Urothelium cell line (cell line): ENCODE results near the gene CNTNAP2.

Source experiments
- DNase-seq: peaks from one replicate; pipeline ENCODE4 v3.0.0; 2011; ENCODE audit warnings: low spot score, mixed read lengths
- FAIRE-seq: peaks from 2 replicates; lab custom pipeline; 2011; peaks lifted over from hg19 to GRCh38; lab: Jason Lieb, UNC

Gene CNTNAP2

DNA sequence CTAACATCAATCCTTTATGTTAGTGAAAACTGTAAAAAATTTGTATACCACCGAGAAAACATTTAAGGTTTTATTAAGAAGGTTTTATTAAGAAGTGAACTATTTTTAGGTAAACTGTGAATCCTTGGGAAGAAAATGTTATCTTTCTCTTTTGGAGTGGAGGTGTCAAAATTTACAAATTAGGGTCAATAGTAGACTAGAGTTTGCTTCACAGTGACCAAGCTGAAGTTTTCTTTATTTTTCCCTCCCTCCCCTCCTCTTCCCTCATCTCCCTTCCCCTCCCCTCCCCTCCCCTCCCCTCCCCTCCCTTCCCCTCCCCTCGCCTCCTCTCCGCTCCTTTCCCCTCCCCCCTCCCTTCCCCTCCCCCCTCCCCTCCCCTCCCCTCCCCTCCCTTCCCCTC is 168.8 kb downstream of the CNTNAP2 start:
- DNase-seq = no peak
- no peak for FAIRE-seq

DNA sequence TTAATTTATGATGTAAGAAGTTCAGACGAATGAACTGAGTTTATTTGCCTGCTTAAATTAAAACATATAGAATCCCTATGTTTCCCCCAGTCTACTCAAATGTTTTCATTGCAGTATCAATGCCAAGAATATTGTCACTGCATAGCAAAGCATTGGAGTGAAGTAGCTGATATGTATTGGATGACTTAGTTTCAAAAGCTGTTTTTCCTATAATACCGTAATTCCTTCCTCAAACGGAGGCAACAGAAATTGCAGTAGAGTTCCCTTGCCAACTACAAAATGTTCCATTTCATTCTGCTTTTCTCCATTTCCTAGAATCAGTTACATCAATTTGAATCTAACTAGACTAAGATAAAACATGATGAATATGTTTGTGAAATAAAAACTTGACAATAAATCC is 174.1 kb downstream of the CNTNAP2 start:
- FAIRE-seq (no peak), DNase-seq (no peak)

DNA sequence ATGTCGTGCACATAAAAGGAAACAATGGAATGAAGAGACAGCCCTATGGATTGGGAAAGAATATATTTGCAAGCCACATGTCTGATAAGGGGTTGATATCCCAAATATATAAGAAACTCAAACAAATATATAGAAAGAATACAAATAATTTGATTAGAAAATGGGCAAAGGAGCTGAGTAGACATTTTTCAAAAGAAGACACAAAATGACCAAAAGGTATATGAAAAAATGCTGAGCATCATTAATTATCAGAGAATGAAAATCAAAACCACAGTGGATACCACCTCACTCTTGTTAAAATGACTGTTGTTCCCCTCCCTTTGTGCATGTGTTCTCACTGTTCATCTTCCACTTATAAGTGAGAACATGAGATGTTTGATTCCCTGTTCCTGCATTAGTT is 175.3 kb downstream of the CNTNAP2 start:
- FAIRE-seq = no peak

DNA sequence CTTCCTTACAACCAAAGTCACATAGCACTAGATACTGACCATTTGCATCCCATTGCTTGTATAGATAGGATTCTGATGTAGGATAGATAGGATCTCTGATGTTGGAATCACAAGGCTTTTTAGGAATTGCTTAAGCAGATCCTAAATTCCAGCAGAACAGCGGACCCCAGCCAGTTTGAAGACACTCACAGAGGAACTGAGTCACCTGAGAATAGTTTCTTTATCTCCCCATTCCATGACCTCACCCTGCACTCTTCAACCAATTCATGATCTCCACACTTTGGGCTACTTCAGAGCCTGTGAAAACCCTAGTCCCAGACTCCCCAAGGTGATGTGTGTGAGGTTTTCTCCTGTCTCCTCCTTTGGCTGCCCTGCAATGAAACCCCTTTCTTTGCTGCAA is 179.4 kb downstream of the CNTNAP2 start:
- no peak for DNase-seq
- no peak for FAIRE-seq

More for the DNA sequence above, 175.3 kb downstream of the CNTNAP2 start:
- no peak for DNase-seq

DNA sequence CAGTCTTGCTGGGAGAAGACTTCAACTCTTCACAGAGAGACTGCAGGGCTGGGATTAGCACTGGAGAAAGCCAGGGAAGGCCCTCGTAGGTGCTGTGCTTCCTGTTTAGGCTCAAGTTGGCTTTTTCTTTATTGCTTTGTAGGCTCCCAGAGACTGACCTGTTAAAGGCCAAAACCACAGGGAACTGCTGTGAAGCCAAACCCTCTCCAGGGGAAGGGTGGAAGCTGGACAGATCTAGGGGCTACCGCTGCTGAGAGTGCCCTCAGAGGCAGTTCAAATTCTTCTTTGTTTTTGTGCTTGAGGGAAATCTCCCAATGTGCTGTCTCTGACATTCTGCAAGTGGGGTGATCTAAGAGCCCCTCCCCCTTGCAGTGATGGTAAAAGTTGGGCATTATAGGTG is 198.4 kb downstream of the CNTNAP2 start:
- DNase-seq (no peak), FAIRE-seq (no peak)

DNA sequence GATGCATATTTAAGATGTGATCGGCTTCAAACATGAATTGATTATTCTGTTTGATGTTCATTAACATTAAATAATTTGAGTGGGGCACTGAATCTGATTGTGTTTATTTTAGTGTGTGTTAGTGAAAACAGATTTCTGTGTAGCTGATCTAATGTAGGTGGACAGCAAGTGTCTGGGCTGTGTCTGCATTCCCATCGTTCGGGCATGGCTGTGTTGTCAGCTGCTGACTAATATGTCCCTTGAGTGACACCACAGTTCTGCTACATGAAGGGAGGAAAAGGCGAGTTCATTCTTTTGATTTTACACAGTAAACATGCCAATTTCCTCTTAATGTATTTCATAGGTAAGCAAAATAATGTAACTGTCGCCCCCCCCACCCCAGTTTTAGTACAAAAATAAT is 203.0 kb downstream of the CNTNAP2 start:
- DNase-seq (no peak), FAIRE-seq (no peak)

DNA sequence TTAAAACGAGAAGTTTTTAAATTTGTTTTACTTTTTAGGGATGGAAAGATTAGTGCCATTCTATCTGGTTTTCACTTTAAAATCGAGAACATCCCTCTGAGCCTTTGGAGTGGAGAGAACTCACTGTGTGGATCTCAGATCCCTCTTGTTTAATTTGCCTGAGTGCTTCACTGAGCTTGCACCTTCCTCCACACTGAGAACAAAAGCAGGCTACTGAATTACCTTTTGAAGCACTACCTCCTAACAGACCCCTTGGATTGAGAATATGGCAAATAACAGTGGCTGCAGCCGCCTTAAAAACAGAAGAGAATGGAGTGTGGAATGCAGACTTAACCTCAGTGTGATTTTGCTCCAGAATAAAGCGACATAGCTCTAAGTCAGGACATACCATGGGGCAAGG is 204.7 kb downstream of the CNTNAP2 start:
- no peak for FAIRE-seq
- DNase-seq = no peak

DNA sequence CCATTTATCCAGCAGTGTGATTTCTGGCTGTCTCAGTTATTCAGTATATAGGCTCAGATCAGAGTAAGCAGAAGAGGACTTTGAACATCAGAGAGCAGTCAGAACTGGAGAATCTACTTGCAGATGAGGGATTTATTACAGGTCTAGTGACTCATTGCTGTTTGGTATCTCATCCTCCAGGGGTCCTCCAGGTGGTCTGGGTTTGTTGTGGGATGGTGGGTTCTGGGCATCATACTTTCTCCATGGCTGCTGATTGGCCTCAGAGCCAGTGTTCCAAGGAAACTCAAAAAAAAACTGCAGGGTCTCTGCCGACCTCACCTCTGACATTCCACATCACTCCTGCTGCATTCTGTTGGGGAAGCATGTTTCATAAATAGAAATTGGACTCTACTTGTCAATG is 214.8 kb downstream of the CNTNAP2 start:
- DNase-seq (no peak), FAIRE-seq (no peak)

DNA sequence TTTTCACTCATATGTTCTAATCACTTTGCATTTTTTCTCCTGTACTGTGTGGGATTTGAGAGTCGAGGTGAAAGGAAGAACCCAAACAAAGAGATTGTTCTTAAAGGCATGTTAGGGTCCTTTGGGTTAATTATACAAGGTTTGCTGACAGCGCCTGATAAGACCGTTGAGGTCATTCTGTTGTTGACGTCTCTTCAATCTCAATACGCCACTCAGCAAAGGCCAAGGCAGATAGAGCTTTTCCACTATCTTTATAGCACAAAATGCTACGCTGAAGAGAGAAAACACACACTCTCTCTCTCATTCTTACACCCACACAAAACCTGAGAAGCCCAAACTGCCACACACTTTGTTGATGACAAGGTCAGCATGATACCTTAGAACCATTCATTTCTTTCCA is 228.7 kb downstream of the CNTNAP2 start:
- DNase-seq = no peak
- no peak for FAIRE-seq

DNA sequence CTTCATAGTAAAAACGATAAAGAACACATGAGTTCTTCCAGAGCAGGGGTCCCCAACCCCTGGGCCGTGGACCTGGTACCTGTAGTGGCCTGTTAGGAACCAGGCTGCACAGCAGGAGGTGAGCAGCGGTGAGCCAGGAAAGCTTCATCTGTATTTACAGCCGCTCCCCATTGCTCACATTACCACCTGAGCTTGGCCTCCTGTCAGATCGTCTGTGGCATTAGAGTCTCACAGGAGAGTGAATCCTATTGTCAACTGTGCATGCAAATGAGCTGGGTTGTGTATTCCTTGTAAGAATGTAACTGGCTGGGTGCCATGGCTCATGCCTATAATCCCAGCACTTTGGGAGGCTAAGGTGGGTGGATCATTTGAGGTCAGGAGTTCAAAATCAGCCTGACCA is 229.5 kb downstream of the CNTNAP2 start:
- no peak for DNase-seq
- no peak for FAIRE-seq

DNA sequence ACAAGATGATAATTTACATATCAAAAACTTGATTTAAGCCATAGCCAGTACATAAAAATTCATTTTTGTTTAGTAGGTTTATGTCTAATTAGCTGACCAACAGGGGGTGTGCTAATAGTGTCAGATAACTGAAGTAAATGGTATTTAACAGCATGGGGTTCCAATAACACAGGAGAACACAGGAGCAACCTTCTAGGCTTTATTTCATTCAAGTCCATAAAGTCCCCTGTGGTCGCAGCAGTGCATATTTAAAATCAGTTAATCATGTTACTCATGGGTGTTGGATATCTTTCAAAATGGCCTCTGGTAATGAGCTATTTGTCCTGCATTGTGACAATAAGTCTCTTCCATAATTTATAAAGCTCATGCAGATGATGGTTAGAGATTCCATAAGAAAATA is 238.6 kb downstream of the CNTNAP2 start:
- FAIRE-seq = no peak

DNA sequence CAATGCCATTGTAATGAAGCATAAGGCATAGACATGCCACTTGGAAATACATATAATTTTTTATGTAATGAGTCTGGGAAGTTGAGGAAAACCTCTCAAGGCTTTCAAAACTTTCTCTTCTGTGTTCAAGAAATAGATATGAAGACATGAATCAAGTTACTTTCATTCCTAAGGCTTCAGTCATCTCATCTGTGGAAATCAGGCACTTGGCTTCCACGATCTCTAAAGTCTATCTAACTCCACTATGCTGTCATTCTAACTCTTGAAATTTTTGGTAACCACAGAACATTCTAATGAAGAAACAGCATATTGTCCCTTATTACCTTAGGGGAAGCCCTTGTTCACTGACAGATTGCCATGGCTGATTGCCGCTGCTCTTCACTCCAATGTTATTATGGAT is 242.6 kb downstream of the CNTNAP2 start:
- DNase-seq (no peak), FAIRE-seq (no peak)

More for the DNA sequence above, 238.6 kb downstream of the CNTNAP2 start:
- DNase-seq = no peak

DNA sequence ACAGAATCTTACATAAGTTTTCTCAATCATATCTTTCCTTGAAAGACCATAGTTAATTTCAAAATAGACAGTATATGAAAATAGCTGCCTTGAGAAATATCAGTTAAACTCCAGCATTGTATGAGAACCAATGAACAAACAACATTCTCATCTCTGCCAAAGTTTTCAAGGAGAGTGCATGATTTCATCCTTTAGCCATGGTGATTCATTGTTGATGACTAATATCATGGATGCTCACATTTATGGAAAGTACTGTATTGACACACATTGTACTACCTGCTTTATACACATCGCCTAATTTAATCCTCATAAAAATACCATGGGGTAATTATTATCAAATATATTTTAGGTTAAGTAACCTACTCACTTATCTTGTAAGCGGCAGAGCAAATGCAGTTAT is 250.3 kb downstream of the CNTNAP2 start:
- FAIRE-seq = no peak
- DNase-seq = peak; percentile 28

DNA sequence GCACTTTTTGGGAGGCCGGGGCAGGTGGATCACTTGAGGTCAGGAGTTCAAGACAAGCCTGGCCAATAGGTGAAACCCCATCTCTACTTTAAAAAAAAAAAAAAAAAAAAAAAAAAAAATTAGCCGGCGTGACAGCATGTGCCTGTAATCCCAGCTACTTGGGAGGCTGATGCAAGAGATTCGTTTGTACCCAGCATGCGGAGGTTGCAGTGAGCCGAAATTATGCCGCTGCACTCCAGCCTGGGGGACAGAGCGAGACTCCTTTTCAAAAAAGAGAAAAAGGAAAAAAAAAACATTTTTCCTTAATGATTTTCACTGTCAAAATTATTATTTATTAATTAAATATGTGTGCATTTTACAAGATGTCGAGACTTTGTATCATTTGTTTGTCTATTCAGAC is 253.6 kb downstream of the CNTNAP2 start:
- no peak for DNase-seq
- no peak for FAIRE-seq

DNA sequence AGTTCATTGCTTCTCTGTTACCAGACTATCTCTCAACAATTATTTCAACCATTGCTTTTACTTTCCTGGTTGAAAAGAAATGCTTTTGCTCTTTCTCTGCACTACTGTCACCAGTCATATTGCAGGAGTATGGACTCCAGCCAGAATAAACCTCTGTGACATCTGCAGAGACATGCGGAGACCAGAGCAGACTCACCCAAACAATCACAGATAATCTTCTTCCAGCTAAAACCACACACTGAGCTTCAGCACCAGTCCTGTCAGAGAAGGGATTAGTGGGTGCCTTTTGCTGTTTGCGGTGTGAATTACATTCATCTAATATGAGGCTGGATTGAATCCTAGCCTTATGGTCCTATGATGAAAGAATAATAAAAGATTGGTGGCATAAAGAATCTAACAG is 258.6 kb downstream of the CNTNAP2 start:
- no peak for DNase-seq
- FAIRE-seq = no peak

DNA sequence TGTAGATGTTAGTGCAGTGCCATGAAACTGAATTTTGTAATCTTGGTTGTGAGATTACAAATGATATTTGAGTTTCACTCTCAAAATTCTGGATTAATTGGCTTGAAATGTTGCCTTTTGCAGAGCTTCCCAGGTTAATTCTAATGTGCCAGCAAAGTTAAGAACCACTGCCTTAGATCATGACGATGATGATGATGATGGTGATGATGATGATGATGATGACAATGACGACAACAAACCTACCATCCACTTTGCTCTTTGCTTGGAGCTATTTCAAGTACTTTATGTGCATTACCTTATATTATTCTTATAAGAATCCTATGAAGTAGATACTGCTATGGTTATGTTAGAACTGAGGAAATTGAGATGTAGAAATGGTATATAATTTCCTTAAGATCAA is 261.6 kb downstream of the CNTNAP2 start:
- DNase-seq (no peak), FAIRE-seq (no peak)

DNA sequence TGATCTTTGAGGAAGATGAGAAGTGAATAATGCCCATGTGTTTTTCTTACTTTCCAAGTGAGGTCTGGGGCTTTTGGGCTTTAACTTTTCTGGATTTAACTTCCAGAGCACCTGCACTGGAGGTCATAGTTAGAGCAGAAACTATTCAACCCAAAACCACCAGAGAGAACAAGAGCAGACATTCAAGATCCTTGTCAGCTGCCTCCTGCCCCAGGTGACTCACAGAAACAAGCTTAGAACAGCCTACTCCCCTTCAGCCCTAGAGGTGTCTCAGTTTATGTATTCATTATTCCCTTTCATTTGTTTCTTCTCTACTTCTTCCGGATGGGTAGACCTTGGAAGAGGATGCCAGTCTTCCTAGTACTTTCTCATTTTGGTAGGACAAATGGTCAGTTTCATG is 270.5 kb downstream of the CNTNAP2 start:
- FAIRE-seq (no peak), DNase-seq (no peak)

DNA sequence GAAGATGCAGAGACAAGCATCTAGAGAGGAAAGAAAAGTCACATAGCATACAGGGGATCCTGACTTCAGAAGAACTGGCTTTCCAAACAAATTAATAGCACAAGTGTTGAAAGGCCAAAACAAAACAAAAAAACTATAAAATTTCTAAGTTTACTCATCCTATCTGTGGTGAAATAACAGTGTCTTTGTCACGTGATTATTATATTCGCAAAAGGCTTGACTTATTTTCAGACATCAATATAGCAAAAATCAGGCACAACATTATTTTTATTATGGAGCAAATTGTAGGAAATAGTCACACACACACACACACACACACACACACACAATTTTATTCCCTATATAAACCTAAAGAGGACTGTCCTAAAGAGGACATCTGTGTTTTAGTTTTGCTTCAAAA is 272.3 kb downstream of the CNTNAP2 start:
- DNase-seq = no peak
- FAIRE-seq = no peak

DNA sequence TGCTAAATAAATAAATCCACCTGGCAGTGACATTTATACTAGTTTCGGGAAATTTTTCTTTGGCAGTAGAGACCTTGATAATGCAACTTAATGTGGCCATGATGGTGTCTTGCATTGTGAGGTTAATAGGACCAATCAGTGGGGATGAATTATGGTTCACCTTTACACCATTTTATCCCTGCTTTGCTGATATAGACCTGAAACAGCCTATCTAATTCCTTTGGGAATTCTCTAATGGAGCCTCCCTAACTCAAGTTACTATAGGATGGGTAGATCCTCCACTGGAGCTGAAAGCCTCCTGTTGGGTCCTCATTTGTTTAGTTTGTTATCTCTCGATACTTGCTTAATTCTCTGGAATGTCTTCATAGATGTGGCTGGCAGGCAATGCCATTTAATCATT is 276.7 kb downstream of the CNTNAP2 start:
- FAIRE-seq = no peak
- no peak for DNase-seq

DNA sequence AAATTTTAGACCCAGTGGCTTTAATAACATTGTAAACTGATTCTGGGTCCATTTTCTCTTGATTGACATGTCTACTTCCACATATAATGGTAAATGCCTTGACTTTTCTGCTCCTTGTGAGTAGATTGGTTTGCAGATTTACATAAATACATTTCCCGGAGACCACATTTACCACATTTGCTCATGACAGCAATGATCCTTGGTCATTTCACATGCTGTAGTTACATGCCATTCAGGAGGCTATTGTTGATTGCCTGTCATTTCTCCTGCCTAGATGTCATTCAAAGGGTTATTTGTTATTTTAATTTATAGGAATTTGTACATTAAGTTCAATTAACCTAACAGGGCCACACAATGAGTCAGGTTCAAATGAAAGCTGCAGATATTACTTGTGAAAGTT is 280.5 kb downstream of the CNTNAP2 start:
- no peak for FAIRE-seq
- no peak for DNase-seq

DNA sequence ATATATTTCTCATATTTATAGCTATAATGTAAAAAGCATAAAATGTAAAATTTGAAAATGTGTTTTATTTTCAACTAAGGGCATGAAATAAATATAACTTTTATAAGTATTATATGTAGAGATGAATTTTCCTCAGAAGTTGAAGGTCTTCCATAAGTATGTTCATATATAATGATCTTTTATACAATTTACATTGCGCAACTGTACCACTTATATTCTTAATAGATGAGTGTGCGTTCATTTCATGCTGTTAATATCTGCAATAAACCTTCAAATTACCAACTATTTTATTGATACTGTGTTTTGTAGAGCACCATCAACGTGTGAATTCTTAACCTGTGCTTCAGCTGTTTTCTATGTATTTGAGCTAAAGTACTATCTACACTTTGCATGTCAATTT is 285.3 kb downstream of the CNTNAP2 start:
- no peak for DNase-seq
- no peak for FAIRE-seq

DNA sequence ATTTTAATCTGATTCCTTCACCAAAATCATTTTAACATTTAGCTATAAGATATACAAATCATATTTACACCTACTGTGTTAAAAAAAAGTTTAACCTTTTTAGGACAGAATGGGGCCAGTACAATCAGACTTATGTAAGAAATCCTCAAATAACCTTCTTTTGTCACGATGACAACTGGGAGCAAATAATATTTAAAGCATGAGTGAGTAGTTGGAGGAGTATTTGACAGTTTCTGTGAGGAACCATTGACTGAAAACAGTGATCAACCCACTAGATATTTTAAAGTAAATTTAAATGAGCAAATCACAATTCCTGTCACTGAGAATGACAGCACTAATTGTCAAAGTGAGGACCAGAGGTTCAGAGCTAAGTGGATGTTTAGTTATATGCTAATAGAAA is 289.1 kb downstream of the CNTNAP2 start:
- no peak for DNase-seq
- FAIRE-seq = no peak

DNA sequence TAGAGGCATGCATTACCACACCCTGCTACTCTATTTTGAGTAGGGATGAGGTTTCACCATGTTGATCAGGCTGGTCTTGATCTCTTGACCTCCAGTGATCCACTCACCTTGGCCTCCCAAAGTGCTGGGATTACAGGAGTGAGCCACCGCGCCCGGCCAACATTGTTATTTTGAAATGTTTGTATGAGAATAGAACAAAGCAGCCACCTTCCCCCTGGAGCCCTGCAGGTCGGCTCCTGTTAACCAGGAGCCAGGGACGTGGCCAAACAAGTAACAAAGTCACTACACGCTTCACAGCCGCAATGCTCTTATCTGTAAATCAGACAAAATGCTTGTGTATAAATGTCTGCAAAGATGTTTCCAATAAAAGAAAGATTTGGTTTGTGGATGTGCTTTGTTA is 295.4 kb downstream of the CNTNAP2 start:
- DNase-seq = no peak
- FAIRE-seq = no peak

DNA sequence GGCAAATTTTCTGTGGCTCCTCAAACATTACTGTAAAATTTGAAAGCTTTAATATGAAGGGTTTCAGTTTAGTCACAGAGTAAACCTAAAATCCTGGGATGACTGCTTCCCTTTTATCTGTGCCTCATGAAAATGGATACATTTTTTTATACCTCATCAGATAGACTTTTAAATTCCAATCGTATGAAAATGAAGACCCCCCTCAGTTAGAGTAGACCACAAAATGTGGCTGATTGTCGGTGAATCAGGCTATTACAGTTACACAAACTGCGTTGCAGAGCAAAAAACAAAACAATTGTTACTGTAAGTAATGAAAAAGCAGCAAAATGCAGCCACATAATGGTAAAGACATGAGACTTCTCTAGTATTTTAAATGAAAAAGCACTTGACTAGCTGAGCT is 296.2 kb downstream of the CNTNAP2 start:
- no peak for FAIRE-seq
- no peak for DNase-seq
